HG03520 (cell line): Measurements from ENCODE around the gene DHRS9.

ENCODE experiments used
- ATAC-seq: cut with Tn5 transposase; IDR thresholded peaks from one replicate; pipeline ENCODE4 v1.9.1; 2021; ENCODE audit warnings: mild to moderate bottlenecking, moderate library complexity; ENCODE audit not compliant: unreplicated experiment

Gene DHRS9

GRCh38 chr2:169065422-169065821 lies 3.9 kb upstream of the DHRS9 start:
- ATAC-seq: no peak

- no peak for ATAC-seq
These were observed 3.4 kb upstream of the DHRS9 start for GRCh38 chr2:169065864-169066517.

GRCh38 chr2:169066897-169067296 lies 2.5 kb upstream of the DHRS9 start:
- no peak for ATAC-seq

GRCh38 chr2:169069833-169070232 lies 470 bp downstream of the DHRS9 start:
- no peak for ATAC-seq

GRCh38 chr2:169071455-169071854 lies 2.1 kb downstream of the DHRS9 start:
- ATAC-seq: no peak

GRCh38 chr2:169072163-169072925 lies 3.0 kb downstream of the DHRS9 start:
- peak; percentile 40 for ATAC-seq

- no peak for ATAC-seq
These were observed 4.0 kb downstream of the DHRS9 start for GRCh38 chr2:169073211-169073962.

- ATAC-seq: peak; percentile 55
These were observed 4.8 kb downstream of the DHRS9 start for GRCh38 chr2:169073963-169074751.

- no peak for ATAC-seq
These were observed 8.4 kb downstream of the DHRS9 start for GRCh38 chr2:169077674-169078240.

- ATAC-seq: peak; percentile 80
These were observed 11.1 kb downstream of the DHRS9 start for GRCh38 chr2:169080250-169081069.

GRCh38 chr2:169081551-169081950 lies 12.2 kb downstream of the DHRS9 start:
- ATAC-seq: no peak

GRCh38 chr2:169082995-169083394 lies 13.6 kb downstream of the DHRS9 start:
- peak; percentile 41 for ATAC-seq

GRCh38 chr2:169086893-169087467 lies 17.6 kb downstream of the DHRS9 start:
- ATAC-seq: no peak

- no peak for ATAC-seq
These were observed 18.5 kb downstream of the DHRS9 start for GRCh38 chr2:169087757-169088379.

GRCh38 chr2:169089182-169089581 lies 19.8 kb downstream of the DHRS9 start:
- ATAC-seq: no peak

- no peak for ATAC-seq
These were observed 20.9 kb downstream of the DHRS9 start for GRCh38 chr2:169090133-169090820.

- no peak for ATAC-seq
These were observed 21.9 kb downstream of the DHRS9 start for GRCh38 chr2:169091256-169091655.

- no peak for ATAC-seq
These were observed 22.6 kb downstream of the DHRS9 start for GRCh38 chr2:169091761-169092519.
